Measurements from ENCODE around the gene CHMP1A. TPM values are rescaled to one million over a fixed set of nuclear protein-coding genes. Genes with fewer than 3 reads are reported as not detected.
"Not testable (repeated sequence)": the region's sequence is repeated elsewhere in the genome, so short reads cannot be mapped to it uniquely, and the experiment has no call there.

The CHMP1A gene
- polyA plus RNA-seq, 2 donors = 58.8 to 71.9 TPM

- 87 to 93% methylated on average over 11 of the region's 11 CpGs for WGBS, 2 donors
- H3K36me3 ChIP-seq (ENCODE audit: control insufficient read depth in 2 of 2, insufficient read depth in 2 of 2, low read length in 1 of 2) = peaks cover 9 to 50% of the 10 kb centered on the region in 2 donors
These were observed 35.8 kb upstream of the CHMP1A start for GRCh38 chr16:89693289-89693731.

GRCh38 chr16:89691986-89692569 is 34.6 kb upstream of the CHMP1A start:
- Histone ChIP-seq H3K27ac (ENCODE audit: low read depth in 2 of 2, low read length in 1 of 2) (no peak overlapping the region), H3K36me3 (ENCODE audit: control insufficient read depth in 2 of 2, insufficient read depth in 2 of 2, low read length in 1 of 2) (peaks cover 9 to 48% of the 10 kb centered on the region in 2 donors), H3K27me3 (ENCODE audit: control insufficient read depth in 1 of 2, insufficient read depth in 2 of 2, low read length in 2 of 2) (no peaks in the 10 kb centered on the region), H3K4me1 (ENCODE audit: control insufficient read depth in 2 of 2, insufficient read depth in 2 of 2, low read length in 1 of 2) (peaks cover 0 to 9% of the 10 kb centered on the region in 2 donors), H3K9me3 (ENCODE audit: control insufficient read depth in 2 of 2, insufficient read depth in 1 of 2, low read depth in 1 of 2, low read length in 1 of 2) (no peaks in the 10 kb centered on the region), H3K4me3 (ENCODE audit: low read depth in 1 of 2, low read length in 2 of 2) (no peak overlapping the region)
- 94 to 96% methylated on average over 13 of the region's 13 CpGs for WGBS, 2 donors

More at GRCh38 chr16:89693289-89693731, 35.8 kb upstream of the CHMP1A start:
- H3K27me3 ChIP-seq (ENCODE audit: control insufficient read depth in 1 of 2, insufficient read depth in 2 of 2, low read length in 2 of 2) = no peaks in the 10 kb centered on the region
- peaks cover 0 to 2% of the 10 kb centered on the region in 2 donors for H3K4me1 ChIP-seq (ENCODE audit: control insufficient read depth in 2 of 2, insufficient read depth in 2 of 2, low read length in 1 of 2)
- no peak overlapping the region for H3K27ac ChIP-seq (ENCODE audit: low read depth in 2 of 2, low read length in 1 of 2)
- no peaks in the 10 kb centered on the region for H3K9me3 ChIP-seq (ENCODE audit: control insufficient read depth in 2 of 2, insufficient read depth in 1 of 2, low read depth in 1 of 2, low read length in 1 of 2)
- no peak overlapping the region for H3K4me3 ChIP-seq (ENCODE audit: low read depth in 1 of 2, low read length in 2 of 2)

- Histone ChIP-seq H3K27ac (ENCODE audit: low read depth in 2 of 2, low read length in 1 of 2) (no peak overlapping the region), H3K9me3 (ENCODE audit: control insufficient read depth in 2 of 2, insufficient read depth in 1 of 2, low read depth in 1 of 2, low read length in 1 of 2) (no peaks in the 10 kb centered on the region), H3K27me3 (ENCODE audit: control insufficient read depth in 1 of 2, insufficient read depth in 2 of 2, low read length in 2 of 2) (no peaks in the 10 kb centered on the region), H3K36me3 (ENCODE audit: control insufficient read depth in 2 of 2, insufficient read depth in 2 of 2, low read length in 1 of 2) (peaks cover 9 to 46% of the 10 kb centered on the region in 2 donors), H3K4me3 (ENCODE audit: low read depth in 1 of 2, low read length in 2 of 2) (no peak overlapping the region), H3K4me1 (ENCODE audit: control insufficient read depth in 2 of 2, insufficient read depth in 2 of 2, low read length in 1 of 2) (peaks cover 0 to 10% of the 10 kb centered on the region in 2 donors)
- 96 to 97% methylated on average over 21 of the region's 21 CpGs for WGBS, 2 donors
These were observed 33.9 kb upstream of the CHMP1A start for GRCh38 chr16:89691231-89691985.

- H3K9me3 ChIP-seq (ENCODE audit: control insufficient read depth in 2 of 2, insufficient read depth in 1 of 2, low read depth in 1 of 2, low read length in 1 of 2) = no peaks in the 10 kb centered on the region
- H3K4me3 ChIP-seq (ENCODE audit: low read depth in 1 of 2, low read length in 2 of 2) = no peak overlapping the region
- no peaks in the 10 kb centered on the region for H3K27me3 ChIP-seq (ENCODE audit: control insufficient read depth in 1 of 2, insufficient read depth in 2 of 2, low read length in 2 of 2)
- WGBS, 2 donors = 91 to 96% methylated on average over 16 of the region's 16 CpGs
- peaks cover 0 to 10% of the 10 kb centered on the region in 2 donors for H3K4me1 ChIP-seq (ENCODE audit: control insufficient read depth in 2 of 2, insufficient read depth in 2 of 2, low read length in 1 of 2)
- H3K27ac ChIP-seq (ENCODE audit: low read depth in 2 of 2, low read length in 1 of 2) = no peak overlapping the region
- H3K36me3 ChIP-seq (ENCODE audit: control insufficient read depth in 2 of 2, insufficient read depth in 2 of 2, low read length in 1 of 2) = peaks cover 9 to 46% of the 10 kb centered on the region in 2 donors
These were observed 32.9 kb upstream of the CHMP1A start for GRCh38 chr16:89690392-89690901.

- 84 to 94% methylated on average over 4 of the region's 4 CpGs for WGBS, 2 donors
- not testable (repeated sequence) for H3K4me3 ChIP-seq (ENCODE audit: low read depth in 1 of 2, low read length in 2 of 2); H3K27ac ChIP-seq (ENCODE audit: low read depth in 2 of 2, low read length in 1 of 2); H3K9me3 ChIP-seq (ENCODE audit: control insufficient read depth in 2 of 2, insufficient read depth in 1 of 2, low read depth in 1 of 2, low read length in 1 of 2); H3K27me3 ChIP-seq (ENCODE audit: control insufficient read depth in 1 of 2, insufficient read depth in 2 of 2, low read length in 2 of 2)
- Histone ChIP-seq H3K36me3 (ENCODE audit: control insufficient read depth in 2 of 2, insufficient read depth in 2 of 2, low read length in 1 of 2) (peaks cover 9 to 42% of the 10 kb centered on the region in 2 donors), H3K4me1 (ENCODE audit: control insufficient read depth in 2 of 2, insufficient read depth in 2 of 2, low read length in 1 of 2) (peaks cover 0 to 10% of the 10 kb centered on the region in 2 donors)
These were observed 32.1 kb upstream of the CHMP1A start for GRCh38 chr16:89689621-89690020.

- H3K4me1 ChIP-seq (ENCODE audit: control insufficient read depth in 2 of 2, insufficient read depth in 2 of 2, low read length in 1 of 2) = peaks cover 0 to 9% of the 10 kb centered on the region in 2 donors
- H3K36me3 ChIP-seq (ENCODE audit: control insufficient read depth in 2 of 2, insufficient read depth in 2 of 2, low read length in 1 of 2) = peaks cover 8 to 38% of the 10 kb centered on the region in 2 donors
- H3K27ac ChIP-seq (ENCODE audit: low read depth in 2 of 2, low read length in 1 of 2) = no peak overlapping the region
- H3K9me3 ChIP-seq (ENCODE audit: control insufficient read depth in 2 of 2, insufficient read depth in 1 of 2, low read depth in 1 of 2, low read length in 1 of 2) = no peaks in the 10 kb centered on the region
- 94% methylated on average over 13 of the region's 13 CpGs for WGBS, 2 donors
- H3K27me3 ChIP-seq (ENCODE audit: control insufficient read depth in 1 of 2, insufficient read depth in 2 of 2, low read length in 2 of 2) = no peaks in the 10 kb centered on the region
- H3K4me3 ChIP-seq (ENCODE audit: low read depth in 1 of 2, low read length in 2 of 2) = no peak overlapping the region
These were observed 31.6 kb upstream of the CHMP1A start for GRCh38 chr16:89689142-89689541.

- H3K36me3 ChIP-seq (ENCODE audit: control insufficient read depth in 2 of 2, insufficient read depth in 2 of 2, low read length in 1 of 2) = peaks cover 3 to 31% of the 10 kb centered on the region in 2 donors
- no peaks in the 10 kb centered on the region for H3K27me3 ChIP-seq (ENCODE audit: control insufficient read depth in 1 of 2, insufficient read depth in 2 of 2, low read length in 2 of 2)
- H3K9me3 ChIP-seq (ENCODE audit: control insufficient read depth in 2 of 2, insufficient read depth in 1 of 2, low read depth in 1 of 2, low read length in 1 of 2) = no peaks in the 10 kb centered on the region
- H3K4me1 ChIP-seq (ENCODE audit: control insufficient read depth in 2 of 2, insufficient read depth in 2 of 2, low read length in 1 of 2) = peaks cover 0 to 9% of the 10 kb centered on the region in 2 donors
- 84 to 90% methylated on average over 5 of the region's 5 CpGs for WGBS, 2 donors
- no peak overlapping the region for H3K4me3 ChIP-seq (ENCODE audit: low read depth in 1 of 2, low read length in 2 of 2)
- H3K27ac ChIP-seq (ENCODE audit: low read depth in 2 of 2, low read length in 1 of 2) = no peak overlapping the region
These were observed 30.9 kb upstream of the CHMP1A start for GRCh38 chr16:89688395-89688794.

GRCh38 chr16:89687092-89687940 is 29.8 kb upstream of the CHMP1A start:
- 8 to 10% methylated on average over 42 of the region's 42 CpGs for WGBS, 2 donors
- H3K4me3 ChIP-seq (ENCODE audit: low read depth in 1 of 2, low read length in 2 of 2) = peak overlapping the region; percentile 79 to 90
- H3K4me1 ChIP-seq (ENCODE audit: control insufficient read depth in 2 of 2, insufficient read depth in 2 of 2, low read length in 1 of 2) = peaks cover 0 to 9% of the 10 kb centered on the region in 2 donors

GRCh38 chr16:89686520-89687091 is 29.1 kb upstream of the CHMP1A start, which contains the start of gene CDK10:
Gene CDK10, plus strand, starts transcription at chr16:89686689. Its CDS starts 22 bp downstream, at chr16:89686711.
- Histone ChIP-seq H3K27ac (ENCODE audit: low read depth in 2 of 2, low read length in 1 of 2) (peak within 1 kb of the TSS; percentile 88 to 89), H3K27me3 (ENCODE audit: control insufficient read depth in 1 of 2, insufficient read depth in 2 of 2, low read length in 2 of 2) (no peaks in the 10 kb centered on the region), H3K4me1 (ENCODE audit: control insufficient read depth in 2 of 2, insufficient read depth in 2 of 2, low read length in 1 of 2) (peaks cover 0 to 9% of the 10 kb centered on the region in 2 donors), H3K36me3 (ENCODE audit: control insufficient read depth in 2 of 2, insufficient read depth in 2 of 2, low read length in 1 of 2) (peaks cover 0 to 19% of the 10 kb centered on the region in 2 donors), H3K4me3 (ENCODE audit: low read depth in 1 of 2, low read length in 2 of 2) (peak within 1 kb of the TSS; percentile 79 to 90), H3K9me3 (ENCODE audit: control insufficient read depth in 2 of 2, insufficient read depth in 1 of 2, low read depth in 1 of 2, low read length in 1 of 2) (no peaks in the 10 kb centered on the region)
- 0 to 1% methylated on average over 66 to 67 of the region's 67 CpGs for WGBS, 2 donors

More at GRCh38 chr16:89687092-89687940, 29.8 kb upstream of the CHMP1A start:
- no peaks in the 10 kb centered on the region for H3K27me3 ChIP-seq (ENCODE audit: control insufficient read depth in 1 of 2, insufficient read depth in 2 of 2, low read length in 2 of 2)
- peaks cover 3 to 26% of the 10 kb centered on the region in 2 donors for H3K36me3 ChIP-seq (ENCODE audit: control insufficient read depth in 2 of 2, insufficient read depth in 2 of 2, low read length in 1 of 2)
- H3K27ac ChIP-seq (ENCODE audit: low read depth in 2 of 2, low read length in 1 of 2) = peak overlapping the region; percentile 88 to 89
- H3K9me3 ChIP-seq (ENCODE audit: control insufficient read depth in 2 of 2, insufficient read depth in 1 of 2, low read depth in 1 of 2, low read length in 1 of 2) = no peaks in the 10 kb centered on the region
